Measurements from ENCODE around the gene WDR87. TPM values are rescaled to one million over a fixed set of nuclear protein-coding genes. Genes with fewer than 3 reads are reported as not detected.

The WDR87 gene
- total RNA-seq, 2 experiments from 2014 or later: not detected

DNA sequence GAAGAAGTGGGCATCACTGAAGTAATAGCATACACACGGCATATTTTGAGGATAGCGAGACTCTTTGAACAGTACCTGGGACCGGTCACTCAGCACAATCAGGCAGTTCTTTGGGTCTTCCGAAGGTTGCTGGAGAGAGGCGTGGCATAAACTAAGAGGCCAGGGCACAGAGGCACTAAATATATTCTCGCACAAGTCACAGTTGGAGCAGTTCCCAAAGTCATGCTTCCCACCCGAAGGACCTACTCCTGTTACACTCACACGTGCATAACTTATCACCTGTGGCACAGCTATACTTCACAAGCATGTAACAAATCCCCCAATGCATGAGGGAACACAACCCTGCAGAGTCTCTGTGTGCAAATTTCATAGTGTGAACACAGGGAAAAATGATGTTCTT, 10.2 kb downstream of the WDR87 start:
- no peak overlapping the region for H3K4me3 Mint-ChIP-seq
- peaks cover 16% of the 10 kb centered on the region for H3K27me3 Mint-ChIP-seq
- TF ChIP-seq, protein P1, sequence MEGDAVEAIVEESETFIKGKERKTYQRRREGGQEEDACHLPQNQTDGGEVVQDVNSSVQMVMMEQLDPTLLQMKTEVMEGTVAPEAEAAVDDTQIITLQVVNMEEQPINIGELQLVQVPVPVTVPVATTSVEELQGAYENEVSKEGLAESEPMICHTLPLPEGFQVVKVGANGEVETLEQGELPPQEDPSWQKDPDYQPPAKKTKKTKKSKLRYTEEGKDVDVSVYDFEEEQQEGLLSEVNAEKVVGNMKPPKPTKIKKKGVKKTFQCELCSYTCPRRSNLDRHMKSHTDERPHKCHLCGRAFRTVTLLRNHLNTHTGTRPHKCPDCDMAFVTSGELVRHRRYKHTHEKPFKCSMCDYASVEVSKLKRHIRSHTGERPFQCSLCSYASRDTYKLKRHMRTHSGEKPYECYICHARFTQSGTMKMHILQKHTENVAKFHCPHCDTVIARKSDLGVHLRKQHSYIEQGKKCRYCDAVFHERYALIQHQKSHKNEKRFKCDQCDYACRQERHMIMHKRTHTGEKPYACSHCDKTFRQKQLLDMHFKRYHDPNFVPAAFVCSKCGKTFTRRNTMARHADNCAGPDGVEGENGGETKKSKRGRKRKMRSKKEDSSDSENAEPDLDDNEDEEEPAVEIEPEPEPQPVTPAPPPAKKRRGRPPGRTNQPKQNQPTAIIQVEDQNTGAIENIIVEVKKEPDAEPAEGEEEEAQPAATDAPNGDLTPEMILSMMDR (IDR thresholded peaks at IDR 0.05): no peak
- Histone ChIP-seq H3K27me3 (ENCODE audit: control insufficient read depth in 1 of 2, insufficient read depth in 2 of 2, low read length in 2 of 2) (peaks cover 0 to 4% of the 10 kb centered on the region in 2 experiments), H3K9me3 (ENCODE audit: control insufficient read depth in 1 of 2, insufficient read depth in 1 of 2, low read length in 2 of 2) (no peaks in the 10 kb centered on the region), H3K27ac (ENCODE audit: low read depth in 1 of 2, low read length in 2 of 2) (no peak overlapping the region), H3K36me3 (ENCODE audit: insufficient read depth, low read length) (no peaks in the 10 kb centered on the region), H3K4me3 (ENCODE audit: low read length) (no peak overlapping the region), H3K4me1 (ENCODE audit: insufficient read depth, low read length) (no peaks in the 10 kb centered on the region)
- no peaks in the 10 kb centered on the region for H3K9me3 Mint-ChIP-seq
- no peaks in the 10 kb centered on the region for H3K36me3 Mint-ChIP-seq (ENCODE audit: low read depth)
- ChIA-PET POLR2A (no interaction called here), CTCF (no interaction called here)
- intact Hi-C loops (cut with DNase I, micrococcal nuclease): no loop called here
- H3K4me1 Mint-ChIP-seq (ENCODE audit: low read depth): no peaks in the 10 kb centered on the region
- H3K27ac Mint-ChIP-seq: no peak overlapping the region
- no peak for DNase-seq
- ATAC-seq (ENCODE audit: poor library complexity): no peak

DNA sequence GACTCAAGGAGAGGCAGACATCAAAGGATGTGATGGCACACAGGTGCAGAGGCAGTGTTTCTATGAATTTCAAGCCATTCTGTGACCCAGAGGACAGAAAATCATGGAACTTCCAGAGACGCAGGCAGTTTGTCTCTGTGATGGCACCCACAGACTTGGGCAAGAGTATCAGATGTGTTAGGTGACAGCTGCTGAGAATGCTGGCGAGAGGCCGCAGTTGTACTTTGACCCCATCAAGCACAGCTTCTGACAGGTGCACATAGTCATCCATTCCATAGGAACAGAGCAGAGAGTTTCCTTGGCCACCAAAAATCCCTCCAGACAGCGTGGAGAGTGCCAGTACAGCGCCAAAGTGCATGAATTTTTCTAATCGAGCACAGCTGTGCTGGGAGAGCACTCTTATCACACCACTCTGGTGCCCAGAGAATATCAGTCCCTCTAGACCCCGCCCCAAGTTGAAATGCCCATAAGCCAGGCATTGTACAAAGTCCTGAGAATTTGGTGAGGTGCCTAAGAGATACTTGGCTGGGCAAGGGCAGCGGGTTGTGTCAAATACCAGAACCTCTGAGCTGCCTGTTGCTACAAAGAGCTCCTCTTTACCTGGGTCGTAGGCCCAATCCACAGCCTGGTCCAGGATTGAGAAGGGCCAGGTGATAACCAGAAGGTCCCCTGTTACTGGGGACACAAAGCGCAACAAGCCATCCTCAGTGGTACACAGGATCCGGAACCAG, 12.4 kb downstream of the WDR87 start:
- no peak for ATAC-seq (ENCODE audit: poor library complexity)
- Histone ChIP-seq H3K9me3 (ENCODE audit: control insufficient read depth in 1 of 2, insufficient read depth in 1 of 2, low read length in 2 of 2) (no peaks in the 10 kb centered on the region), H3K27me3 (ENCODE audit: control insufficient read depth in 1 of 2, insufficient read depth in 2 of 2, low read length in 2 of 2) (peaks cover 4 to 5% of the 10 kb centered on the region in 2 experiments), H3K4me1 (ENCODE audit: insufficient read depth, low read length) (no peaks in the 10 kb centered on the region), H3K27ac (ENCODE audit: low read depth in 1 of 2, low read length in 2 of 2) (no peak overlapping the region), H3K36me3 (ENCODE audit: insufficient read depth, low read length) (no peaks in the 10 kb centered on the region), H3K4me3 (ENCODE audit: low read length) (no peak overlapping the region)
- Mint-ChIP-seq H3K9me3 (no peaks in the 10 kb centered on the region), H3K36me3 (ENCODE audit: low read depth) (no peaks in the 10 kb centered on the region), H3K27me3 (peaks cover 24% of the 10 kb centered on the region), H3K4me3 (no peak overlapping the region), H3K4me1 (ENCODE audit: low read depth) (no peaks in the 10 kb centered on the region), H3K27ac (no peak overlapping the region)
- TF ChIP-seq, protein P1 (IDR thresholded peaks at IDR 0.05): no peak
- ChIA-PET CTCF (no interaction called here), POLR2A (no interaction called here)
- intact Hi-C loops (cut with DNase I, micrococcal nuclease): no loop called here
- DNase-seq: no peak

DNA sequence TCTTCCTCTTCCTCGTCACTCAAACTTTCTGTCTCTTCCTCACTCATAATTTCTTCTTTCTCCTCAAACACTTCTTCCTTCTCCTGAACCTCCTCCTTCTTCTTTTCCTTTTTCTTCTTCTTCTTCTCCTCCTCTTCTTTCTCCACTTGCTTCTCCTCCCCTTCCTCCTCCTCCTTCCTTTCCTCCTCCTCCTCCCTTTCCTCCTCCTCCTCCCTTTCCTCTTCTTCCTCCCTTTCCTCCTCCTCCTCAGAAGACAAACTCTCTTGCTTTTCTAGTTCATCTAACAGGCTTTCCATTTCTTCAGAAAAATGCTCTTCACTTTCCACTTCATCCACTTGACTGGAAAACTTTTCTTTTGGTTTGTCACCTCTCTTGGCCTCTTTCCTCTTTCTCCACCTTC, 19.8 kb downstream of the WDR87 start:
- TF ChIP-seq, protein P1 (IDR thresholded peaks at IDR 0.05): no peak
- H3K4me3 ChIP-seq (ENCODE audit: low read length): no peak overlapping the region
- peaks cover 3% of the 10 kb centered on the region for H3K9me3 Mint-ChIP-seq
- peaks cover 4 to 26% of the 10 kb centered on the region in 2 experiments for H3K9me3 ChIP-seq (ENCODE audit: control insufficient read depth in 1 of 2, insufficient read depth in 1 of 2, low read length in 2 of 2)
- H3K27ac Mint-ChIP-seq: no peak overlapping the region
- ChIA-PET CTCF (no interaction called here), POLR2A (no interaction called here)
- H3K27ac ChIP-seq (ENCODE audit: low read depth in 1 of 2, low read length in 2 of 2): no peak overlapping the region
- intact Hi-C loops (cut with DNase I, micrococcal nuclease): no loop called here
- H3K27me3 Mint-ChIP-seq: peaks cover 9% of the 10 kb centered on the region
- H3K27me3 ChIP-seq (ENCODE audit: control insufficient read depth in 1 of 2, insufficient read depth in 2 of 2, low read length in 2 of 2): peaks cover 5 to 12% of the 10 kb centered on the region in 2 experiments
- no peak overlapping the region for H3K4me3 Mint-ChIP-seq
- H3K36me3 Mint-ChIP-seq (ENCODE audit: low read depth): no peaks in the 10 kb centered on the region
- no peak for ATAC-seq (ENCODE audit: poor library complexity)
- DNase-seq: no peak
- no peaks in the 10 kb centered on the region for H3K36me3 ChIP-seq (ENCODE audit: insufficient read depth, low read length)
- H3K4me1 ChIP-seq (ENCODE audit: insufficient read depth, low read length): no peaks in the 10 kb centered on the region
- H3K4me1 Mint-ChIP-seq (ENCODE audit: low read depth): no peaks in the 10 kb centered on the region

Measured in CD4-positive, alpha-beta T cell (primary cell).